Coronary artery (tissue), 2 donors: ENCODE measurements around the gene CEP128.

Experiments used
- DNase-seq: peaks from one replicate; pipeline ENCODE4 v3.0.0-alpha.2; 2017; ENCODE audit warnings: low spot score
- H3K27ac ChIP-seq, 2 donors: fragments of 200-600 bp; sonication (generic); one replicate each; pipeline ENCODE4 v1.5.1; 2016 to 2019
- H3K4me3 ChIP-seq: fragments of 200-600 bp; sonication (generic); 2 replicates; pipeline ENCODE4 v1.5.1; 2016; ENCODE audit warnings: mild to moderate bottlenecking, moderate library complexity
- TF ChIP-seq, protein P1 (sequence below): fragments of 200-600 bp; sonication (generic); IDR thresholded peaks from one replicate; pipeline ENCODE4 v1.5.1; 2019; ENCODE audit warnings: antibody characterized with exemption

Gene CEP128

DNA sequence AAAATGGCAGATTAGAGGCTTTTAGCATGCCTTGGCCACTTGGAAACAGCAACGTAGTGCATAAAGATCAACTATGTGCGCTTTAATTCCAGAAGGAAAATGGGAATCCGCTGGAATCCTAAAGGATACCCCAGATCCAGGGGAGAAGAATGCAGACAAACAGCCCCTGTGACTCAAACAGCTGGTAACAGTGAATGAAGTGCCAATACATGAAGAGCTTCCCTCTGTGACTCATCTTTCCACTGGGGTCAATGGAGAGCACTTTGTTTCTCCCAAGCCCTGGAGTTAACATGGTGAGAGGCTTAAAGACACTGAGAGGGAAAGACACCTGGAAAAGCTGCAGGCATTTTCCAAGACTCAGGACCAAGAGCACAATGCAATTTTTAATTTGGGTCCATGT lies 263.1 kb downstream of the CEP128 start:
- no peak for DNase-seq
- Histone ChIP-seq H3K27ac (no peak overlapping the region), H3K4me3 (no peak overlapping the region)
- TF ChIP-seq, protein P1, sequence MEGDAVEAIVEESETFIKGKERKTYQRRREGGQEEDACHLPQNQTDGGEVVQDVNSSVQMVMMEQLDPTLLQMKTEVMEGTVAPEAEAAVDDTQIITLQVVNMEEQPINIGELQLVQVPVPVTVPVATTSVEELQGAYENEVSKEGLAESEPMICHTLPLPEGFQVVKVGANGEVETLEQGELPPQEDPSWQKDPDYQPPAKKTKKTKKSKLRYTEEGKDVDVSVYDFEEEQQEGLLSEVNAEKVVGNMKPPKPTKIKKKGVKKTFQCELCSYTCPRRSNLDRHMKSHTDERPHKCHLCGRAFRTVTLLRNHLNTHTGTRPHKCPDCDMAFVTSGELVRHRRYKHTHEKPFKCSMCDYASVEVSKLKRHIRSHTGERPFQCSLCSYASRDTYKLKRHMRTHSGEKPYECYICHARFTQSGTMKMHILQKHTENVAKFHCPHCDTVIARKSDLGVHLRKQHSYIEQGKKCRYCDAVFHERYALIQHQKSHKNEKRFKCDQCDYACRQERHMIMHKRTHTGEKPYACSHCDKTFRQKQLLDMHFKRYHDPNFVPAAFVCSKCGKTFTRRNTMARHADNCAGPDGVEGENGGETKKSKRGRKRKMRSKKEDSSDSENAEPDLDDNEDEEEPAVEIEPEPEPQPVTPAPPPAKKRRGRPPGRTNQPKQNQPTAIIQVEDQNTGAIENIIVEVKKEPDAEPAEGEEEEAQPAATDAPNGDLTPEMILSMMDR: no peak

- TF ChIP-seq, protein P1: no peak
- Histone ChIP-seq H3K4me3 (no peak overlapping the region), H3K27ac (no peak overlapping the region)
- no peak for DNase-seq
Observed at GRCh38 chr14:80669426-80669825, 272.1 kb downstream of the CEP128 start.

DNA sequence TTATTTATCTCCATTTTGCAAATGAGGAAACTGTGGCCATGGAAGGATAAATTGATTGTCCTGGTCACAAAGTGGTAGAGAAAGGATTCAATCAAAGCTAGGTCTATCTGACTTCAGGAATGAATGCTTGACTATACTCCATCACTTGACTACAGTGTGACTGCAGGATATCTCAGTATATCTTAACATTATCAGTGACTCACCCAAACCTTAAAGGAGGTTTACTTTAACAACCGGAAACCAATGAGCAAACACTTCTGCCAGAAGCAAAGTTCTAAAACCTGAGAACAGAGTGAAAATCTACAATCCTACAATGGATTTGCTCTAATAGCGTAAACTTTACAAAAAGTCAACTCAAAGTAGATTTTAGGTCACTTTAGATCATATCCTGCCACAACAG lies 277.0 kb downstream of the CEP128 start:
- Histone ChIP-seq H3K27ac (no peak overlapping the region), H3K4me3 (no peak overlapping the region)
- DNase-seq: no peak
- TF ChIP-seq, protein P1: no peak

- no peak for DNase-seq
- TF ChIP-seq, protein P1: no peak
- no peak overlapping the region for H3K4me3 ChIP-seq
- H3K27ac ChIP-seq: no peak overlapping the region
Observed at GRCh38 chr14:80663541-80663940, 278.0 kb downstream of the CEP128 start.

DNA sequence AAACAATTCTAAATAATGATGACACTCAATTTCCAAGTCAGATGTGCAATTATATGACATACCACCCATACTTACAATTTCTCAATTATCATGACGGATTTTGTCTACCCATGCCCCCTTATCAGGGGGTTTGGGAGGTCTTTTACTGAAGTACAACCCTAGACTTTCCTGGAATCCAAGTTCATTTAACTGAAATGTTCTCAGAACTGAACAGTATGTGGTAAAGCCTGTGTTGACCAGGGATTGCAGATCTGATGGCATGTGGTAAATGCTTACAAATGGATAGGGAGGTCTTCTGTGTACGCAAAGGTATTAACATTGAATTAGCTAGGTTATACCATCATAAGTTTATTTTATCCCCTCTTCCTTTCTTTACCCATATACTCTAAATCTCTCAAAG lies 281.8 kb downstream of the CEP128 start:
- Histone ChIP-seq H3K27ac (no peak overlapping the region), H3K4me3 (no peak overlapping the region)
- no peak for DNase-seq
- TF ChIP-seq, protein P1: no peak

- no peak for DNase-seq
- Histone ChIP-seq H3K4me3 (no peak overlapping the region), H3K27ac (no peak overlapping the region)
- TF ChIP-seq, protein P1: no peak
Observed at GRCh38 chr14:80658733-80659132, 282.8 kb downstream of the CEP128 start.

GRCh38 chr14:80658155-80658554 lies 283.4 kb downstream of the CEP128 start:
- no peak overlapping the region for H3K27ac ChIP-seq
- H3K4me3 ChIP-seq: no peak overlapping the region
- no peak for DNase-seq
- TF ChIP-seq, protein P1: no peak
